HepG2 (cell line): ENCODE data around the gene CLCN2. TPM values are rescaled to one million over a fixed set of nuclear protein-coding genes. Genes with fewer than 3 reads are reported as not detected.
A peak's percentile ranks its signal among the peaks of the same experiment; 100 is the strongest.

ENCODE experiments used
- CAMTA2 ChIP-seq: sonication (generic); formaldehyde crosslinking; IDR thresholded peaks from 2 replicates; pipeline ENCODE4 v1.4.0; 2020; ENCODE audit warnings: mild to moderate bottlenecking, missing genetic modification reagents, borderline replicate concordance
- CBX2 ChIP-seq, 2 experiments: fragments of 200-600 bp in 1 of 2; sonication (generic); formaldehyde crosslinking in 1 of 2; IDR thresholded peaks; 2 replicates each; pipeline versions ENCODE4 v1.7.0 to v1.8.1; 2018 to 2022; ENCODE audit warnings: low read depth in 2 of 2, low read length in 1 of 2, mild to moderate bottlenecking in 1 of 2, missing genetic modification reagents in 1 of 2
- CC2D1A ChIP-seq: sonication (generic); formaldehyde crosslinking; IDR thresholded peaks from 2 replicates; pipeline ENCODE4 v1.8.1; 2023; ENCODE audit warnings: mild to moderate bottlenecking, missing genetic modification reagents
- IKZF5 ChIP-seq: IDR thresholded peaks from 2 replicates; pipeline ENCODE4 v1.6.1; 2018; ENCODE audit warnings: missing genetic modification reagents, mild to moderate bottlenecking, missing compliant biosample characterization
- MYNN ChIP-seq: sonication (generic); formaldehyde crosslinking; IDR thresholded peaks from 2 replicates; pipeline ENCODE4 v1.4.0; 2020; ENCODE audit warnings: mild to moderate bottlenecking, low read depth, missing genetic modification reagents
- SKIL ChIP-seq: sonication (generic); formaldehyde crosslinking; IDR thresholded peaks from 2 replicates; pipeline ENCODE4 v1.8.0; 2022; ENCODE audit warnings: missing genetic modification reagents, mild to moderate bottlenecking, moderate library complexity, borderline replicate concordance
- SPEN ChIP-seq: sonication (generic); formaldehyde crosslinking; IDR thresholded peaks from 2 replicates; pipeline ENCODE4 v1.5.1; 2020; ENCODE audit warnings: low read depth, mild to moderate bottlenecking, missing genetic modification reagents
- ZFP36L1 ChIP-seq: sonication (generic); formaldehyde crosslinking; IDR thresholded peaks from 2 replicates; pipeline ENCODE4 v1.8.0; 2022; ENCODE audit warnings: mild to moderate bottlenecking, missing genetic modification reagents, moderate library complexity
- ZHX1 ChIP-seq: sonication (generic); formaldehyde crosslinking; IDR thresholded peaks from 2 replicates; pipeline ENCODE4 v1.8.1; 2022; ENCODE audit warnings: low read depth, mild to moderate bottlenecking, missing genetic modification reagents
- ZNF138 ChIP-seq: sonication (generic); formaldehyde crosslinking; IDR thresholded peaks from 2 replicates; pipeline ENCODE4 v1.5.0; 2020; ENCODE audit warnings: mild to moderate bottlenecking, low read depth, missing genetic modification reagents
- ZNF160 ChIP-seq: sonication (generic); formaldehyde crosslinking; IDR thresholded peaks from 2 replicates; pipeline ENCODE4 v1.8.0; 2022; ENCODE audit warnings: mild to moderate bottlenecking, inconsistent platforms, missing genetic modification reagents
- ZNF451 ChIP-seq: sonication (generic); formaldehyde crosslinking; IDR thresholded peaks from 2 replicates; pipeline ENCODE4 v1.5.0; 2020; ENCODE audit warnings: mild to moderate bottlenecking, missing genetic modification reagents
- ZNF558 ChIP-seq: sonication (generic); formaldehyde crosslinking; IDR thresholded peaks from 2 replicates; pipeline ENCODE4 v1.9.0; 2022; ENCODE audit warnings: mild to moderate bottlenecking, missing genetic modification reagents, borderline replicate concordance
- ZNF672 ChIP-seq: sonication (generic); formaldehyde crosslinking; IDR thresholded peaks from 2 replicates; pipeline ENCODE4 v1.8.1; 2022; ENCODE audit warnings: missing genetic modification reagents
- ZNF678 ChIP-seq: sonication (generic); formaldehyde crosslinking; IDR thresholded peaks from 2 replicates; pipeline ENCODE4 v1.4.0; 2020; ENCODE audit warnings: mild to moderate bottlenecking, missing genetic modification reagents
- ZNF773 ChIP-seq: sonication (generic); formaldehyde crosslinking; IDR thresholded peaks from 2 replicates; pipeline ENCODE4 v1.4.0; 2020; ENCODE audit warnings: missing genetic modification reagents, borderline replicate concordance
- ZNF782 ChIP-seq: sonication (generic); formaldehyde crosslinking; IDR thresholded peaks from 2 replicates; pipeline ENCODE4 v1.4.0; 2020; ENCODE audit warnings: missing genetic modification reagents, mild to moderate bottlenecking, borderline replicate concordance
- ZNF891 ChIP-seq: sonication (generic); formaldehyde crosslinking; IDR thresholded peaks from 2 replicates; pipeline ENCODE4 v1.5.0; 2020; ENCODE audit warnings: mild to moderate bottlenecking, missing genetic modification reagents
- polyA plus RNA-seq, 8 experiments: library from polyadenylated mRNA; depleted of rRNA in 3 of 8; stranded (reverse) in 7 of 8; unstranded in 1 of 8; fragments of >200 nt; fragmentation: Illumina TruSeq in 4 of 8; extraction: Trizol in 4 of 8; gene quantifications; 2 replicates each; pipeline versions ENCODE4 v1.2.1 to v1.2.3, GENCODE V29; 2011 to 2016; ENCODE audit warnings: low read depth in 4 of 8, missing spikeins in 1 of 8, mixed read lengths in 1 of 8; ENCODE audit not compliant: insufficient read depth in 1 of 8
- total RNA-seq, 5 experiments: library from RNA; depleted of rRNA; stranded (reverse); fragments of >200 nt; fragmentation: Illumina TruSeq; extraction: Trizol; gene quantifications; 2 replicates each; pipeline ENCODE4 v1.2.3, GENCODE V29; 2016; ENCODE audit warnings: low read depth in 1 of 5

Gene CLCN2
- total and polyA plus RNA-seq, 2 of the 13 experiments (the other 11 are each of a cell fraction or from before 2014, with no cell fraction given) = 11.4 to 13.5 TPM

DNA sequence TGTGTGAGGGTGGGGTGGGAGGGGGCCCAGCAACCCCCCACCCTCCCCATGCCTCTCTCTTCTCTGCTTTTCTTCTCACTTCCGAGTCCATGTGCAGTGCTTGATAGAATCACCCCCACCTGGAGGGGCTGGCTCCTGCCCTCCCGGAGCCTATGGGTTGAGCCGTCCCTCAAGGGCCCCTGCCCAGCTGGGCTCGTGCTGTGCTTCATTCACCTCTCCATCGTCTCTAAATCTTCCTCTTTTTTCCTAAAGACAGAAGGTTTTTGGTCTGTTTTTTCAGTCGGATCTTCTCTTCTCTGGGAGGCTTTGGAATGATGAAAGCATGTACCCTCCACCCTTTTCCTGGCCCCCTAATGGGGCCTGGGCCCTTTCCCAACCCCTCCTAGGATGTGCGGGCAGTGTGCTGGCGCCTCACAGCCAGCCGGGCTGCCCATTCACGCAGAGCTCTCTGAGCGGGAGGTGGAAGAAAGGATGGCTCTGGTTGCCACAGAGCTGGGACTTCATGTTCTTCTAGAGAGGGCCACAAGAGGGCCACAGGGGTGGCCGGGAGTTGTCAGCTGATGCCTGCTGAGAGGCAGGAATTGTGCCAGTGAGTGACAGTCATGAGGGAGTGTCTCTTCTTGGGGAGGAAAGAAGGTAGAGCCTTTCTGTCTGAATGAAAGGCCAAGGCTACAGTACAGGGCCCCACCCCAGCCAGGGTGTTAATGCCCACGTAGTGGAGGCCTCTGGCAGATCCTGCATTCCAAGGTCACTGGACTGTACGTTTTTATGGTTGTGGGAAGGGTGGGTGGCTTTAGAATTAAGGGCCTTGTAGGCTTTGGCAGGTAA lies 15.9 kb downstream of the CLCN2 start (continued):
- no peak for TF ChIP-seq ZNF138 (CRISPR knock-in tag)
- TF ChIP-seq CBX2 (IDR thresholded peaks at IDR 0.05; ENCODE audit: low read depth, low read length) = no peak
- TF ChIP-seq CBX2 (CRISPR knock-in tag; IDR thresholded peaks at IDR 0.05; ENCODE audit: low read depth) = no peak
- TF ChIP-seq ZNF678 (CRISPR knock-in tag) = no peak
- TF ChIP-seq ZNF782 (CRISPR knock-in tag) = no peak
- no peak for TF ChIP-seq ZNF672 (CRISPR knock-in tag)
- TF ChIP-seq MYNN (CRISPR knock-in tag) = no peak
- no peak for TF ChIP-seq ZNF891 (CRISPR knock-in tag)
- no peak for TF ChIP-seq ZNF160 (CRISPR knock-in tag)
- TF ChIP-seq IKZF5 (CRISPR knock-in tag) = no peak
- no peak for TF ChIP-seq ZHX1 (CRISPR knock-in tag)
- no peak for TF ChIP-seq CAMTA2 (CRISPR knock-in tag)
- 0 out of 2 replicates have a peak, but pooled peaks have one; percentile 37 for TF ChIP-seq SPEN
- TF ChIP-seq ZFP36L1 (CRISPR knock-in tag) = no peak
- no peak for TF ChIP-seq CC2D1A
- TF ChIP-seq ZNF451 (CRISPR knock-in tag) = no peak
- no peak for TF ChIP-seq ZNF558 (CRISPR knock-in tag)
- TF ChIP-seq ZNF773 = no peak
- no peak for TF ChIP-seq SKIL (CRISPR knock-in tag)
